ENCODE results near the gene PGAP2. TPM values are rescaled to one million over a fixed set of nuclear protein-coding genes. Genes with fewer than 3 reads are reported as not detected.

Gene PGAP2
- total RNA-seq, 1 experiment from 2014 or later: 72.2 TPM

- BruUV-seq (replicated peaks): no TSS peak
- in situ Hi-C loops (cut with HindIII; ENCODE audit: low pct_unique_long_range_greater_than_20kb, low sequenced_read_pairs) (no loop called here), intact Hi-C loops (cut with micrococcal nuclease; ENCODE audit: unreplicated experiment) (no loop called here)
- POLR2A ChIA-PET: no interaction called here
- no peaks in the 10 kb centered on the region for H3K4me1 ChIP-seq (ENCODE audit: control insufficient read depth, insufficient read depth, low read length)
- no peak for DNase-seq (ENCODE audit: low read depth, low spot score)
- no peaks in the 10 kb centered on the region for H3K27me3 ChIP-seq (ENCODE audit: control insufficient read depth, insufficient read depth, low read length)
- CTCF ChIA-PET: interaction anchor here (0.9 kb wide), 1 partner anchor 28 kb away, joined by 3 read pairs; no protein-coding TSS in a partner anchor
- TF ChIP-seq REST (IDR thresholded peaks at IDR 0.05; ENCODE audit: insufficient read depth in 1 of 2, low read depth in 2 of 2, low read length in 1 of 2): no peak
- TF ChIP-seq TCF7L2 (IDR thresholded peaks at IDR 0.05; ENCODE audit: low read depth, low read length): no peak
- TF ChIP-seq, protein P1, sequence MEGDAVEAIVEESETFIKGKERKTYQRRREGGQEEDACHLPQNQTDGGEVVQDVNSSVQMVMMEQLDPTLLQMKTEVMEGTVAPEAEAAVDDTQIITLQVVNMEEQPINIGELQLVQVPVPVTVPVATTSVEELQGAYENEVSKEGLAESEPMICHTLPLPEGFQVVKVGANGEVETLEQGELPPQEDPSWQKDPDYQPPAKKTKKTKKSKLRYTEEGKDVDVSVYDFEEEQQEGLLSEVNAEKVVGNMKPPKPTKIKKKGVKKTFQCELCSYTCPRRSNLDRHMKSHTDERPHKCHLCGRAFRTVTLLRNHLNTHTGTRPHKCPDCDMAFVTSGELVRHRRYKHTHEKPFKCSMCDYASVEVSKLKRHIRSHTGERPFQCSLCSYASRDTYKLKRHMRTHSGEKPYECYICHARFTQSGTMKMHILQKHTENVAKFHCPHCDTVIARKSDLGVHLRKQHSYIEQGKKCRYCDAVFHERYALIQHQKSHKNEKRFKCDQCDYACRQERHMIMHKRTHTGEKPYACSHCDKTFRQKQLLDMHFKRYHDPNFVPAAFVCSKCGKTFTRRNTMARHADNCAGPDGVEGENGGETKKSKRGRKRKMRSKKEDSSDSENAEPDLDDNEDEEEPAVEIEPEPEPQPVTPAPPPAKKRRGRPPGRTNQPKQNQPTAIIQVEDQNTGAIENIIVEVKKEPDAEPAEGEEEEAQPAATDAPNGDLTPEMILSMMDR (IDR thresholded peaks at IDR 0.05): no peak
- no peak for TF ChIP-seq SIN3A (IDR thresholded peaks at IDR 0.05; ENCODE audit: borderline replicate concordance, insufficient read depth, low read depth, low read length)
- TF ChIP-seq POLR2AphosphoS5 (IDR thresholded peaks at IDR 0.05; ENCODE audit: low read depth, low read length): no peak
- H3K36me3 ChIP-seq (ENCODE audit: control insufficient read depth, insufficient read depth, low read length): no peaks in the 10 kb centered on the region; the same call in 1 of the 2 replicates
- no peak for ATAC-seq
- no peaks in the 10 kb centered on the region for H3K9me3 ChIP-seq (ENCODE audit: control insufficient read depth, insufficient read depth, low read depth, low read length)
- H3K4me3 ChIP-seq (ENCODE audit: low read depth in 2 of 2, low read length in 2 of 2): no peak overlapping the region
- no peak overlapping the region for H3K27ac ChIP-seq (ENCODE audit: low read length)
These were observed 12.6 kb downstream of the PGAP2 start for GRCh38 chr11:3820971-3821370.

GRCh38 chr11:3822312-3822711 lies 14.0 kb downstream of the PGAP2 start:
- H3K27ac ChIP-seq (ENCODE audit: low read length): no peak overlapping the region
- intact Hi-C loops (cut with micrococcal nuclease; ENCODE audit: unreplicated experiment): no loop called here
- H3K4me3 ChIP-seq (ENCODE audit: low read depth in 2 of 2, low read length in 2 of 2): no peak overlapping the region
- ATAC-seq (no peak), DNase-seq (ENCODE audit: low read depth, low spot score) (no peak)
- no peaks in the 10 kb centered on the region for H3K27me3 ChIP-seq (ENCODE audit: control insufficient read depth, insufficient read depth, low read length)
- H3K36me3 ChIP-seq (ENCODE audit: control insufficient read depth, insufficient read depth, low read length): no peaks in the 10 kb centered on the region; the same call in none of the 2 replicates
- ChIA-PET CTCF (interaction anchor here (0.7 to 1.0 kb wide), 3 partner anchors 27 to 233 kb away, joined by 3 to 6 read pairs (median 4); no protein-coding TSS in a partner anchor), POLR2A (interaction anchor here (0.7 kb wide), 2 partner anchors 16 to 28 kb away, joined by 3 to 4 read pairs; no protein-coding TSS in a partner anchor)
- H3K9me3 ChIP-seq (ENCODE audit: control insufficient read depth, insufficient read depth, low read depth, low read length): no peaks in the 10 kb centered on the region
- in situ Hi-C loops (cut with HindIII; ENCODE audit: low pct_unique_long_range_greater_than_20kb, low sequenced_read_pairs): no loop called here
- no TSS peak for BruUV-seq (replicated peaks)
- 0 out of 2 replicates have a peak, but pooled peaks cover 3% of the 10 kb centered on the region for H3K4me1 ChIP-seq (ENCODE audit: control insufficient read depth, insufficient read depth, low read length)
- no peak for TF ChIP-seq SIN3A (IDR thresholded peaks at IDR 0.05; ENCODE audit: borderline replicate concordance, insufficient read depth, low read depth, low read length)
- TF ChIP-seq POLR2AphosphoS5 (IDR thresholded peaks at IDR 0.05; ENCODE audit: low read depth, low read length): no peak
- no peak for TF ChIP-seq REST (IDR thresholded peaks at IDR 0.05; ENCODE audit: insufficient read depth in 1 of 2, low read depth in 2 of 2, low read length in 1 of 2)
- TF ChIP-seq, protein P1 (IDR thresholded peaks at IDR 0.05): no peak
- TF ChIP-seq TCF7L2 (IDR thresholded peaks at IDR 0.05; ENCODE audit: low read depth, low read length): no peak

Measured in Panc1 (cell line).